Measurements from ENCODE around the gene ALPL. TPM values are rescaled to one million over a fixed set of nuclear protein-coding genes. Genes with fewer than 3 reads are reported as not detected.

The ALPL gene
- total and polyA plus RNA-seq, 9 of the 15 experiments (the other 6 are each of a cell fraction or from before 2014, with no cell fraction given) = 0.04 to 0.38 (median 0.18) TPM; not detected in 4

GRCh38 chr1:21613072-21613867 lies 104.0 kb downstream of the ALPL start (continued):
- TF ChIP-seq THAP12 (CRISPR knock-in tag; IDR thresholded peaks at IDR 0.05) (no peak), MYNN (IDR thresholded peaks at IDR 0.05) (peak; percentile 79), MYNN (CRISPR knock-in tag; IDR thresholded peaks at IDR 0.05) (no peak), MTF1 (CRISPR knock-in tag; IDR thresholded peaks at IDR 0.05; ENCODE audit: borderline replicate concordance) (no peak), CBX3 (IDR thresholded peaks at IDR 0.05; ENCODE audit: borderline replicate concordance in 1 of 2, low read length in 2 of 2) (no peak), XRCC4 (IDR thresholded peaks at IDR 0.05; ENCODE audit: extremely low read depth, insufficient read depth, insufficient read length) (no peak), FOXM1 (IDR thresholded peaks at IDR 0.05; ENCODE audit: low read depth) (no peak), FOXM1 (CRISPR knock-in tag; IDR thresholded peaks at IDR 0.05; ENCODE audit: low read depth) (no peak), ZNF277 (CRISPR knock-in tag; IDR thresholded peaks at IDR 0.05; ENCODE audit: borderline replicate concordance) (no peak), RUNX1 (IDR thresholded peaks at IDR 0.05; ENCODE audit: low read depth) (no peak), DPF2 (IDR thresholded peaks at IDR 0.05) (peak; percentile 85), POLR2AphosphoS5 (IDR thresholded peaks at IDR 0.05; ENCODE audit: control insufficient read depth, insufficient read depth, low read depth, low read length) (peak; percentile 79), CAMTA2 (CRISPR knock-in tag; conservative IDR thresholded peaks at IDR 0.05) (no peak), MIER1 (IDR thresholded peaks at IDR 0.05; ENCODE audit: low read depth) (no peak; the same call in 1 of the 2 replicates), ASH1L (IDR thresholded peaks at IDR 0.05; ENCODE audit: borderline replicate concordance, low read depth, partially characterized antibody) (no peak), ZNF76 (CRISPR knock-in tag; IDR thresholded peaks at IDR 0.05; ENCODE audit: borderline replicate concordance) (no peak), ZNF77 (CRISPR knock-in tag; IDR thresholded peaks at IDR 0.05) (no peak)
- TF ChIP-seq, protein P1, sequence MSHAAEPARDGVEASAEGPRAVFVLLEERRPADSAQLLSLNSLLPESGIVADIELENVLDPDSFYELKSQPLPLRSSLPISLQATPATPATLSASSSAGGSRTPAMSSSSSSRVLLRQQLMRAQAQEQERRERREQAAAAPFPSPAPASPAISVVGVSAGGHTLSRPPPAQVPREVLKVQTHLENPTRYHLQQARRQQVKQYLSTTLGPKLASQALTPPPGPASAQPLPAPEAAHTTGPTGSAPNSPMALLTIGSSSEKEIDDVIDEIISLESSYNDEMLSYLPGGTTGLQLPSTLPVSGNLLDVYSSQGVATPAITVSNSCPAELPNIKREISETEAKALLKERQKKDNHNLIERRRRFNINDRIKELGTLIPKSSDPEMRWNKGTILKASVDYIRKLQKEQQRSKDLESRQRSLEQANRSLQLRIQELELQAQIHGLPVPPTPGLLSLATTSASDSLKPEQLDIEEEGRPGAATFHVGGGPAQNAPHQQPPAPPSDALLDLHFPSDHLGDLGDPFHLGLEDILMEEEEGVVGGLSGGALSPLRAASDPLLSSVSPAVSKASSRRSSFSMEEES (CRISPR knock-in tag; IDR thresholded peaks at IDR 0.05) = no peak
- TF ChIP-seq, protein P2, sequence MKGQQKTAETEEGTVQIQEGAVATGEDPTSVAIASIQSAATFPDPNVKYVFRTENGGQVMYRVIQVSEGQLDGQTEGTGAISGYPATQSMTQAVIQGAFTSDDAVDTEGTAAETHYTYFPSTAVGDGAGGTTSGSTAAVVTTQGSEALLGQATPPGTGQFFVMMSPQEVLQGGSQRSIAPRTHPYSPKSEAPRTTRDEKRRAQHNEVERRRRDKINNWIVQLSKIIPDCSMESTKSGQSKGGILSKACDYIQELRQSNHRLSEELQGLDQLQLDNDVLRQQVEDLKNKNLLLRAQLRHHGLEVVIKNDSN (CRISPR knock-in tag; IDR thresholded peaks at IDR 0.05) = peak; percentile 46; the same call in 1 of the 2 replicates
- TF ChIP-seq, protein P3, sequence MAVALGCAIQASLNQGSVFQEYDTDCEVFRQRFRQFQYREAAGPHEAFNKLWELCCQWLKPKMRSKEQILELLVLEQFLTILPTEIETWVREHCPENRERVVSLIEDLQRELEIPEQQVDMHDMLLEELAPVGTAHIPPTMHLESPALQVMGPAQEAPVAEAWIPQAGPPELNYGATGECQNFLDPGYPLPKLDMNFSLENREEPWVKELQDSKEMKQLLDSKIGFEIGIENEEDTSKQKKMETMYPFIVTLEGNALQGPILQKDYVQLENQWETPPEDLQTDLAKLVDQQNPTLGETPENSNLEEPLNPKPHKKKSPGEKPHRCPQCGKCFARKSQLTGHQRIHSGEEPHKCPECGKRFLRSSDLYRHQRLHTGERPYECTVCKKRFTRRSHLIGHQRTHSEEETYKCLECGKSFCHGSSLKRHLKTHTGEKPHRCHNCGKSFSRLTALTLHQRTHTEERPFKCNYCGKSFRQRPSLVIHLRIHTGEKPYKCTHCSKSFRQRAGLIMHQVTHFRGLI (CRISPR knock-in tag; IDR thresholded peaks at IDR 0.05) = no peak
